Mesenchymal stem cell (in vitro differentiated cells and primary cell): ENCODE data around the gene RPL14.
A peak's percentile ranks its signal among the peaks of the same experiment; 100 is the strongest.

Experiments used
- DNase-seq: peaks from one replicate; pipeline ENCODE4 v3.0.0-alpha.2; 2013
- H2AFZ ChIP-seq: one replicate; pipeline ENCODE4 v1.6.1; 2013; ENCODE audit warnings: low read depth, mild to moderate bottlenecking, control low read depth, inconsistent platforms, low read length, moderate library complexity
- H2AK5ac ChIP-seq: 2 replicates; pipeline ENCODE4 v1.6.1; 2013; ENCODE audit warnings: low read length, moderate library complexity, mild to moderate bottlenecking, inconsistent platforms; ENCODE audit not compliant: severe bottlenecking
- H2BK120ac ChIP-seq: one replicate; pipeline ENCODE4 v1.6.1; 2013; ENCODE audit warnings: low read depth, mild to moderate bottlenecking, inconsistent platforms, low read length, moderate library complexity
- H2BK12ac ChIP-seq, 2 experiments: one replicate each; pipeline ENCODE4 v1.6.1; 2013; ENCODE audit warnings: inconsistent platforms in 2 of 2, low read length in 2 of 2, mild to moderate bottlenecking in 2 of 2, moderate library complexity in 2 of 2, control low read depth in 1 of 2
- H2BK15ac ChIP-seq: one replicate; pipeline ENCODE4 v1.6.1; 2013; ENCODE audit warnings: mild to moderate bottlenecking, low read depth, inconsistent platforms; ENCODE audit not compliant: poor library complexity, severe bottlenecking
- H2BK5ac ChIP-seq: 2 replicates; pipeline ENCODE4 v1.6.1; 2013; ENCODE audit warnings: low read depth, mild to moderate bottlenecking, low read length, control low read depth, inconsistent platforms; ENCODE audit not compliant: poor library complexity, severe bottlenecking
- H3K14ac ChIP-seq, 2 experiments: one replicate each; pipeline ENCODE4 v1.6.1; 2013; ENCODE audit warnings: inconsistent platforms in 2 of 2, low read length in 2 of 2, control low read depth in 1 of 2, mild to moderate bottlenecking in 1 of 2, moderate library complexity in 1 of 2
- H3K18ac ChIP-seq, 2 experiments: one replicate each; pipeline ENCODE4 v1.6.1; 2013; ENCODE audit warnings: inconsistent platforms in 2 of 2, low read length in 2 of 2, control low read depth in 1 of 2, low read depth in 1 of 2, mild to moderate bottlenecking in 1 of 2
- H3K23ac ChIP-seq, 2 experiments: one replicate each; pipeline ENCODE4 v1.6.1; 2013; ENCODE audit warnings: inconsistent platforms in 2 of 2, low read length in 2 of 2, mild to moderate bottlenecking in 2 of 2, moderate library complexity in 2 of 2, control low read depth in 1 of 2
- H3K27ac ChIP-seq: 2 replicates; pipeline ENCODE4 v1.5.1; 2013; ENCODE audit warnings: mild to moderate bottlenecking, moderate library complexity, low read length, control low read depth, inconsistent platforms; ENCODE audit not compliant: poor library complexity, severe bottlenecking
- H3K27me3 ChIP-seq, 2 experiments: 2 replicates each; pipeline versions ENCODE4 v1.6.1 to v1.7.0; 2013; ENCODE audit warnings: low read length in 2 of 2, mild to moderate bottlenecking in 2 of 2, moderate library complexity in 2 of 2, control low read depth in 1 of 2, inconsistent platforms in 1 of 2; ENCODE audit not compliant: control insufficient read depth in 1 of 2, insufficient read depth in 1 of 2
- H3K36me3 ChIP-seq, 2 experiments: 2 replicates each; pipeline versions ENCODE4 v1.6.1 to v1.7.0; 2013; ENCODE audit warnings: low read length in 2 of 2, control low read depth in 1 of 2, inconsistent platforms in 1 of 2, low read depth in 1 of 2, mild to moderate bottlenecking in 1 of 2; ENCODE audit not compliant: insufficient read depth in 2 of 2, control insufficient read depth in 1 of 2
- H3K4ac ChIP-seq, 2 experiments: one replicate each; pipeline ENCODE4 v1.6.1; 2013; ENCODE audit warnings: inconsistent platforms in 2 of 2, low read length in 2 of 2, mild to moderate bottlenecking in 2 of 2, moderate library complexity in 2 of 2, control low read depth in 1 of 2, low read depth in 1 of 2
- H3K4me1 ChIP-seq: 2 replicates; pipeline ENCODE4 v1.6.1; 2013; ENCODE audit warnings: low read depth, low read length, control low read depth; ENCODE audit not compliant: control insufficient read depth, insufficient read depth
- H3K4me2 ChIP-seq: 2 replicates; pipeline ENCODE4 v1.6.1; 2013; ENCODE audit warnings: low read length, mild to moderate bottlenecking, inconsistent platforms; ENCODE audit not compliant: poor library complexity, severe bottlenecking
- H3K4me3 ChIP-seq, 2 experiments: 2 replicates each; pipeline versions ENCODE4 v1.5.1 to v1.7.0; 2013; ENCODE audit warnings: low read length in 2 of 2, mild to moderate bottlenecking in 2 of 2, control low read depth in 1 of 2, low read depth in 1 of 2; ENCODE audit not compliant: insufficient read depth in 1 of 2
- H3K79me1 ChIP-seq: replicated peaks from 2 replicates; pipeline ENCODE4 v1.6.1; 2013; ENCODE audit warnings: mild to moderate bottlenecking, control low read depth, low read length, inconsistent platforms; ENCODE audit not compliant: poor library complexity, severe bottlenecking
- H3K9ac ChIP-seq: 2 replicates; pipeline ENCODE4 v1.7.0; 2013; ENCODE audit warnings: mild to moderate bottlenecking, low read length, moderate library complexity
- H3K9me3 ChIP-seq: 2 replicates; pipeline ENCODE4 v1.7.0; 2013; ENCODE audit warnings: mild to moderate bottlenecking, low read length; ENCODE audit not compliant: control insufficient read depth
- H4K8ac ChIP-seq: one replicate; pipeline ENCODE4 v1.6.1; 2013; ENCODE audit warnings: inconsistent platforms, mild to moderate bottlenecking, low read length, moderate library complexity
- H4K91ac ChIP-seq: one replicate; pipeline ENCODE4 v1.6.1; 2013; ENCODE audit warnings: mild to moderate bottlenecking, low read length, inconsistent platforms
- WGBS: methylation state at CpG from one replicate; pipeline ENCODE4 v1.1.7; 2013; ENCODE audit warnings: mixed read lengths; 5-methylcytosine and 5-hydroxymethylcytosine counted together

The RPL14 gene

DNA sequence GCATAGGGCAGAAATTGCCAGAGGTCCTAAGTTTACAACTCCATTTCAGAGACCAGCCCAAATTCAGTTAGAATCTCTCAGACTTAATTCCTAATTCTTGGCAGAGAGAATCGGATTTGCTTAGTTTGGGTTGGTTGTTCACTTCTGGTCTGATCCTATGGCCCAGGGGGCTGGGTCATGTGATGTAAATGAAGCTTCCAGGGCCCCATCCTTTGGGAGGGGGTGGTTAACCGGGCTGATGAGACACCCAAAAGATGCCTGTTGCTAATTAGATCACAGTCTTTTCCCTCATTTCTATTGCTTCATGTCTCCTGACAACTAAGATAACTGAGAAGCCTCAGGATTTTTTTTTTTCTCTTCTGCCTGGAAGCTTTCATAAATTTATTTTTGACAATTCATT lies 37.6 kb downstream of the RPL14 start:
- Histone ChIP-seq H3K27ac (no peak overlapping the region), H2BK12ac (no peak overlapping the region), H3K4ac (no peak overlapping the region), H2BK120ac (no peak overlapping the region), H3K79me1 (no peaks in the 10 kb centered on the region), H2AFZ (no peak overlapping the region), H2BK5ac (no peak overlapping the region), H4K91ac (no peak overlapping the region), H3K4me1 (no peaks in the 10 kb centered on the region), H3K4me2 (no peak overlapping the region), H3K9me3 (no peaks in the 10 kb centered on the region), H4K8ac (no peak overlapping the region), H3K9ac (peak overlapping the region; percentile 74), H2AK5ac (no peak overlapping the region), H3K18ac (no peak overlapping the region), H3K23ac (no peak overlapping the region), H3K36me3 (no peaks in the 10 kb centered on the region), H3K4me3 (no peak overlapping the region), H3K27me3 (no peaks in the 10 kb centered on the region), H2BK15ac (no peak overlapping the region), H3K14ac (no peak overlapping the region)
- 83% methylated on average over 1 of the region's 2 CpGs for WGBS
- no peak for DNase-seq

DNA sequence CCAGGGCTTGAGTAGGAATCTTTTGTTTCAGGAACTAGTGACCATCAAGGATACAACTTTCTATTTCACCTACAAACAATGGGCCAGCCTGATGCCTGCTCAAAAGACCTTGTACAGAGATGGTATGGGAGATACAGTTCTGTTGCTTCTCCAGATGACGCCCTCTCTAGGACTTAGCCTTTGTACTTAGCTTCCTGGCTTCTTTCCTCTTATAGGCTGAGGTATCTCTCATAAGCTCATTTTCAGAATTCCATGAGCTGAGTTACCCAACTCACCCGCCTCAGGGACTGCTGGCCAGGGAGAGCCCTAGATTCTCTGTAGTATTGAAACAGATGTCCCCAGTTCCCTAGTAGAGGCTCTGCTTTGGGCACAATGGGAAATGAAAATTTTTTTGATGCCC lies 40.1 kb downstream of the RPL14 start:
- no peak overlapping the region for H2BK120ac ChIP-seq
- no peaks in the 10 kb centered on the region for H3K79me1 ChIP-seq
- H2BK5ac ChIP-seq, result no peak overlapping the region
- no peaks in the 10 kb centered on the region for H3K9me3 ChIP-seq
- no peak overlapping the region for H3K27ac ChIP-seq
- H4K91ac ChIP-seq, result no peak overlapping the region
- no peak overlapping the region for H3K9ac ChIP-seq
- H2AK5ac ChIP-seq, result no peak overlapping the region
- H2BK12ac ChIP-seq, result no peak overlapping the region
- no peaks in the 10 kb centered on the region for H3K4me1 ChIP-seq
- no peak overlapping the region for H3K4me2 ChIP-seq
- no peak overlapping the region for H2AFZ ChIP-seq
- no peak overlapping the region for H3K14ac ChIP-seq
- WGBS, result 78% methylated on average over 2 of the region's 2 CpGs
- no peak overlapping the region for H4K8ac ChIP-seq
- no peak for DNase-seq
- no peaks in the 10 kb centered on the region for H3K36me3 ChIP-seq
- no peak overlapping the region for H3K18ac ChIP-seq
- H3K27me3 ChIP-seq, result no peaks in the 10 kb centered on the region
- H3K4ac ChIP-seq, result no peak overlapping the region
- H2BK15ac ChIP-seq, result no peak overlapping the region
- H3K4me3 ChIP-seq, result no peak overlapping the region
- no peak overlapping the region for H3K23ac ChIP-seq

DNA sequence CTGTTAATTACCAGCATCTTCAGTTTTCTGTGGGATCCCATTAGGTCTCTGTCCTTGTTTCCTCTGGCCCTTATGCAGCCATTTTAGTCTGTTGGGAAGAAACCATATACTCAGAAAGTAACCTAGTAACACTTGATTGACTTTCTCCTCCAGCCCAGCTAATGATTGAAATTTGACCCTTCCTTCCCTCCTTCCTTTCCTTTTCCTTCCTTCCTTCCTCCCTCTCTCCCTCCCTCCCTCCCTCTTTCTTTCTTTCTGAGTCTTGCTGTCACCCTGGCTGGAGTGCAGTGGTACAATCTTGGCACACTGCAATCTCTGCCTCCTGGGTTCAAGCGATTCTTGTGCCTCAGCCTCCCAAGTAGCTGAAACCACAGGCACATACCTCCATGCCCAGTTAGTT lies 42.8 kb downstream of the RPL14 start:
- H3K14ac ChIP-seq, result no peak overlapping the region
- H3K18ac ChIP-seq, result no peak overlapping the region
- no peak overlapping the region for H2BK120ac ChIP-seq
- no peak overlapping the region for H4K91ac ChIP-seq
- no peak overlapping the region for H2AK5ac ChIP-seq
- H3K4me1 ChIP-seq, result peaks cover 2% of the 10 kb centered on the region
- H4K8ac ChIP-seq, result no peak overlapping the region
- no peak overlapping the region for H2AFZ ChIP-seq
- no peaks in the 10 kb centered on the region for H3K36me3 ChIP-seq
- no peak overlapping the region for H2BK12ac ChIP-seq
- no peak overlapping the region for H3K23ac ChIP-seq
- no peak for DNase-seq
- H3K4me3 ChIP-seq, result no peak overlapping the region
- no peak overlapping the region for H3K9ac ChIP-seq
- H2BK15ac ChIP-seq, result no peak overlapping the region
- no peak overlapping the region for H2BK5ac ChIP-seq
- H3K27me3 ChIP-seq, result no peaks in the 10 kb centered on the region
- H3K79me1 ChIP-seq, result no peaks in the 10 kb centered on the region
- H3K27ac ChIP-seq, result no peak overlapping the region
- no peak overlapping the region for H3K4ac ChIP-seq
- no CpG with 5 or more reads among the region's 1 CpG for WGBS
- no peak overlapping the region for H3K4me2 ChIP-seq
- no peaks in the 10 kb centered on the region for H3K9me3 ChIP-seq

DNA sequence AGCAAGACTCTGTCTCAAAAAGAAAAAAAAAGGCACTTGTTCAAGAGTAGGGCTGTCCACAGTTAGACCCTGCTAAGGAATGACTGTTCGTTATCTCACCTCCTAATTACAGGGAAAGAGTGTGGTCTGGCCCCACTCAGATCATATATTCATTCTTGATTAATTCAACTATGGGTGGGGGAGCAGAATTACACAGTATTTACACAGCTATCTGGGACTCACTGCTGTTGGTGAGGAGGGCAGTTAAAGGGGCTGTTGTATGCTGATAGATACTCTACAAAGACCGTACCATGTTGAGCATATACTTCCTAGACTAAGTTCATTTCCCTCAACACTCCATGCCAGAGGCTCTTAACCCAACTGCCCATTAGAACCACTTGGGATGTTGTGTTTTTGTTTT lies 44.9 kb downstream of the RPL14 start:
- no peak overlapping the region for H3K4ac ChIP-seq
- no peak overlapping the region for H2AK5ac ChIP-seq
- H3K4me3 ChIP-seq, result no peak overlapping the region
- no peaks in the 10 kb centered on the region for H3K36me3 ChIP-seq
- no peak overlapping the region for H2BK120ac ChIP-seq
- no peaks in the 10 kb centered on the region for H3K27me3 ChIP-seq
- H3K27ac ChIP-seq, result no peak overlapping the region
- H3K23ac ChIP-seq, result no peak overlapping the region
- H3K14ac ChIP-seq, result no peak overlapping the region
- H3K18ac ChIP-seq, result no peak overlapping the region
- no peak for DNase-seq
- no peak overlapping the region for H3K9ac ChIP-seq
- no peak overlapping the region for H3K4me2 ChIP-seq
- H3K9me3 ChIP-seq, result no peaks in the 10 kb centered on the region
- H4K91ac ChIP-seq, result no peak overlapping the region
- peaks cover 7% of the 10 kb centered on the region for H3K4me1 ChIP-seq
- no peak overlapping the region for H2AFZ ChIP-seq
- WGBS, result no CpG with 5 or more reads among the region's 2 CpGs
- no peak overlapping the region for H2BK12ac ChIP-seq
- no peak overlapping the region for H2BK15ac ChIP-seq
- H2BK5ac ChIP-seq, result no peak overlapping the region
- H3K79me1 ChIP-seq, result no peaks in the 10 kb centered on the region
- H4K8ac ChIP-seq, result no peak overlapping the region
